ENCODE measurements around the gene SHISA9. TPM values are rescaled to one million over a fixed set of nuclear protein-coding genes. Genes with fewer than 3 reads are reported as not detected.

SHISA9 gene
- polyA plus RNA-seq, 4 donors, result 0.19 to 0.75 TPM; not detected in 2

GRCh38 chr16:12998361-12999085 is 97.1 kb downstream of the SHISA9 start:
- DNase-seq, result no peak
- 74 to 87% (median 79%) methylated on average over 7 of the region's 7 CpGs for WGBS, 3 donors
- no peaks in the 10 kb centered on the region for H3K9me3 ChIP-seq (ENCODE audit: control insufficient read depth in 2 of 2, insufficient read depth in 1 of 2, low read depth in 1 of 2, low read length in 1 of 2)
- no peak overlapping the region for H3K27ac ChIP-seq (ENCODE audit: low read depth in 1 of 3, low read length in 2 of 3)
- no peak overlapping the region for H3K4me3 ChIP-seq (ENCODE audit: low read depth in 1 of 3, low read length in 3 of 3)
- FAIRE-seq, result no peak
- H3K4me1 ChIP-seq (ENCODE audit: control insufficient read depth in 3 of 3, insufficient read depth in 2 of 3, low read depth in 1 of 3, low read length in 2 of 3), result no peaks in the 10 kb centered on the region
- H3K36me3 ChIP-seq (ENCODE audit: control insufficient read depth in 3 of 3, insufficient read depth in 2 of 3, low read depth in 1 of 3, low read length in 3 of 3), result no peaks in the 10 kb centered on the region
- no peaks in the 10 kb centered on the region for H3K27me3 ChIP-seq (ENCODE audit: control insufficient read depth in 3 of 3, insufficient read depth in 3 of 3, low read length in 3 of 3)

GRCh38 chr16:12999368-12999767 is 98.0 kb downstream of the SHISA9 start:
- 71 to 85% (median 73%) methylated on average over 3 of the region's 3 CpGs for WGBS, 3 donors
- DNase-seq, result no peak
- Histone ChIP-seq H3K9me3 (ENCODE audit: control insufficient read depth in 2 of 2, insufficient read depth in 1 of 2, low read depth in 1 of 2, low read length in 1 of 2) (no peaks in the 10 kb centered on the region), H3K4me3 (ENCODE audit: low read depth in 1 of 3, low read length in 3 of 3) (no peak overlapping the region), H3K4me1 (ENCODE audit: control insufficient read depth in 3 of 3, insufficient read depth in 2 of 3, low read depth in 1 of 3, low read length in 2 of 3) (no peaks in the 10 kb centered on the region), H3K36me3 (ENCODE audit: control insufficient read depth in 3 of 3, insufficient read depth in 2 of 3, low read depth in 1 of 3, low read length in 3 of 3) (no peaks in the 10 kb centered on the region), H3K27me3 (ENCODE audit: control insufficient read depth in 3 of 3, insufficient read depth in 3 of 3, low read length in 3 of 3) (no peaks in the 10 kb centered on the region), H3K27ac (ENCODE audit: low read depth in 1 of 3, low read length in 2 of 3) (no peak overlapping the region)
- FAIRE-seq, result no peak

- no peaks in the 10 kb centered on the region for H3K9me3 ChIP-seq (ENCODE audit: control insufficient read depth in 2 of 2, insufficient read depth in 1 of 2, low read depth in 1 of 2, low read length in 1 of 2)
- 79 to 86% (median 81%) methylated on average over 12 of the region's 12 CpGs for WGBS, 3 donors
- no peaks in the 10 kb centered on the region for H3K4me1 ChIP-seq (ENCODE audit: control insufficient read depth in 3 of 3, insufficient read depth in 2 of 3, low read depth in 1 of 3, low read length in 2 of 3)
- H3K27me3 ChIP-seq (ENCODE audit: control insufficient read depth in 3 of 3, insufficient read depth in 3 of 3, low read length in 3 of 3), result no peaks in the 10 kb centered on the region
- no peak overlapping the region for H3K27ac ChIP-seq (ENCODE audit: low read depth in 1 of 3, low read length in 2 of 3)
- H3K4me3 ChIP-seq (ENCODE audit: low read depth in 1 of 3, low read length in 3 of 3), result no peak overlapping the region
- DNase-seq (no peak), FAIRE-seq (no peak)
- no peaks in the 10 kb centered on the region for H3K36me3 ChIP-seq (ENCODE audit: control insufficient read depth in 3 of 3, insufficient read depth in 2 of 3, low read depth in 1 of 3, low read length in 3 of 3)
Observed at GRCh38 chr16:13005721-13006247, 104.4 kb downstream of the SHISA9 start.

- Histone ChIP-seq H3K4me1 (ENCODE audit: control insufficient read depth in 3 of 3, insufficient read depth in 2 of 3, low read depth in 1 of 3, low read length in 2 of 3) (no peaks in the 10 kb centered on the region), H3K27ac (ENCODE audit: low read depth in 1 of 3, low read length in 2 of 3) (no peak overlapping the region), H3K9me3 (ENCODE audit: control insufficient read depth in 2 of 2, insufficient read depth in 1 of 2, low read depth in 1 of 2, low read length in 1 of 2) (no peaks in the 10 kb centered on the region), H3K36me3 (ENCODE audit: control insufficient read depth in 3 of 3, insufficient read depth in 2 of 3, low read depth in 1 of 3, low read length in 3 of 3) (no peaks in the 10 kb centered on the region), H3K27me3 (ENCODE audit: control insufficient read depth in 3 of 3, insufficient read depth in 3 of 3, low read length in 3 of 3) (no peaks in the 10 kb centered on the region), H3K4me3 (ENCODE audit: low read depth in 1 of 3, low read length in 3 of 3) (no peak overlapping the region)
- FAIRE-seq (no peak), DNase-seq (no peak)
- 31 to 44% (median 32%) methylated on average over 4 of the region's 4 CpGs for WGBS, 3 donors
Observed at GRCh38 chr16:13012601-13013000, 111.2 kb downstream of the SHISA9 start.

DNA sequence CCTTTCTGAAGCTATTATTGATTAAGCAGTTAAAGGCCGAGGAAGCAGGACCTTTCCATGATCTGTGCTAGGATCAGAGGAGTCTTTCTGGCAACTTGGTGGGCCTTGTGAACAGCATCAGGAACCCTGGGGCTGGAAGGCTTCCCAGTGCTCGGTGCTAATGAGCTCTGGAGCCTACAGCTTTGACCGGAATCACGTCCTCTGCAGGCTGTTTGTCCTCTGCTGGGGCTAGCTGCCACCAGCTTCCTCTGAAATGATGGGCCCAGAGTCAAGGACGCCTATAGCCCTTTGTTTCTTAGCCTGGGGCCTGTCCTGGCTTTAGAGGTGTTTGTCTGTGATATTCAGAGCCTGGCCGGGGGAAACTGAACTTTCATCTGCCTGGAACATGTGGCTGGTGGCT is 111.6 kb downstream of the SHISA9 start:
- Histone ChIP-seq H3K4me3 (ENCODE audit: low read depth in 1 of 3, low read length in 3 of 3) (no peak overlapping the region), H3K36me3 (ENCODE audit: control insufficient read depth in 3 of 3, insufficient read depth in 2 of 3, low read depth in 1 of 3, low read length in 3 of 3) (no peaks in the 10 kb centered on the region), H3K27ac (ENCODE audit: low read depth in 1 of 3, low read length in 2 of 3) (no peak overlapping the region), H3K27me3 (ENCODE audit: control insufficient read depth in 3 of 3, insufficient read depth in 3 of 3, low read length in 3 of 3) (no peaks in the 10 kb centered on the region), H3K9me3 (ENCODE audit: control insufficient read depth in 2 of 2, insufficient read depth in 1 of 2, low read depth in 1 of 2, low read length in 1 of 2) (no peaks in the 10 kb centered on the region), H3K4me1 (ENCODE audit: control insufficient read depth in 3 of 3, insufficient read depth in 2 of 3, low read depth in 1 of 3, low read length in 2 of 3) (no peaks in the 10 kb centered on the region)
- FAIRE-seq (no peak), DNase-seq (no peak)
- 40 to 48% (median 40%) methylated on average over 6 of the region's 6 CpGs for WGBS, 3 donors

- Histone ChIP-seq H3K4me1 (ENCODE audit: control insufficient read depth in 3 of 3, insufficient read depth in 2 of 3, low read depth in 1 of 3, low read length in 2 of 3) (no peaks in the 10 kb centered on the region), H3K4me3 (ENCODE audit: low read depth in 1 of 3, low read length in 3 of 3) (no peak overlapping the region), H3K9me3 (ENCODE audit: control insufficient read depth in 2 of 2, insufficient read depth in 1 of 2, low read depth in 1 of 2, low read length in 1 of 2) (no peaks in the 10 kb centered on the region), H3K36me3 (ENCODE audit: control insufficient read depth in 3 of 3, insufficient read depth in 2 of 3, low read depth in 1 of 3, low read length in 3 of 3) (no peaks in the 10 kb centered on the region), H3K27me3 (ENCODE audit: control insufficient read depth in 3 of 3, insufficient read depth in 3 of 3, low read length in 3 of 3) (no peaks in the 10 kb centered on the region), H3K27ac (ENCODE audit: low read depth in 1 of 3, low read length in 2 of 3) (no peak overlapping the region)
- 4 to 9% (median 5%) methylated on average over 2 of the region's 2 CpGs for WGBS, 3 donors
- no peak for FAIRE-seq
- DNase-seq, result no peak
Observed at GRCh38 chr16:13014476-13014875, 113.1 kb downstream of the SHISA9 start.

DNA sequence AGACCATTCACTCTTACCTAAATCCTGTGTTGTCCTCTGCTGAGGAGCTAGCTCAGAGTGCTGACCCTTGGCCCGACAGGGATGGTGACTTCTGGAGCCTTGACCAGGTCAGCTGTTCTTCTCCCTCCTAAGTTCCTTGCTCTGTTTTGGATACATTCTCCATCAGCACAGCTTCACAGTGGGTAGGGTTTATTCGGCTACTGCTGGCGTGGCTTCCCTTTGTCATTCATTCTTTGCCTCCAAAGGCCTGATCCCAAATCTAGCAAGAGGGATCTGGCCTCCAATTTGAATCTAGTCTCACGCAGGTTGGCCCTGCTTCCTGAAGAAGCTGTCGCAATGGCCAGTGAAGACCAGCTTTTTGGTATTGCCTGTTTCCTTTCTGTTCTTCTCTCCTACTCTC is 116.6 kb downstream of the SHISA9 start:
- Histone ChIP-seq H3K36me3 (ENCODE audit: control insufficient read depth in 3 of 3, insufficient read depth in 2 of 3, low read depth in 1 of 3, low read length in 3 of 3) (no peaks in the 10 kb centered on the region), H3K4me1 (ENCODE audit: control insufficient read depth in 3 of 3, insufficient read depth in 2 of 3, low read depth in 1 of 3, low read length in 2 of 3) (no peaks in the 10 kb centered on the region), H3K9me3 (ENCODE audit: control insufficient read depth in 2 of 2, insufficient read depth in 1 of 2, low read depth in 1 of 2, low read length in 1 of 2) (no peaks in the 10 kb centered on the region), H3K27ac (ENCODE audit: low read depth in 1 of 3, low read length in 2 of 3) (no peak overlapping the region), H3K4me3 (ENCODE audit: low read depth in 1 of 3, low read length in 3 of 3) (no peak overlapping the region), H3K27me3 (ENCODE audit: control insufficient read depth in 3 of 3, insufficient read depth in 3 of 3, low read length in 3 of 3) (no peaks in the 10 kb centered on the region)
- WGBS, 3 donors, result 67 to 78% (median 78%) methylated on average over 5 of the region's 5 CpGs
- DNase-seq, result no peak
- no peak for FAIRE-seq

DNA sequence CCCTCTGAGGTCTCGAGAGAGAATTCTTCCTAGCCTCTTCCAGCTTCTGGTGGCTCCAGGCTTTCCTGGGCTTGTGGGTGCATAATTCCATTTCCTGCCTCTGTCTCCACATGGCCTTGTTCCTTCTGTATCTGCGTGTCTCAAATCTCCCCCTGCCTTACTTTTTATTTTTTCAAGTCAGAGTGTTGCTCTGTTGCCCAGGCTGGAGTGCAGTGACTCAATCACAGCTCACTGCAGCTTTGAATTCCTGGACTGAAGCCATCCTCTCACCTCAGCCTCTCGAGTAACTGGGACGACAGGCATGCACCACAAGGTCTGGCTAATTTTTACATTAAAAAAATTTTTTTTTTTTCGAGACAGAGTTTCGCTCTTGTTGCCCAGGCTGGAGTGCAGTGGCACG is 120.6 kb downstream of the SHISA9 start:
- Histone ChIP-seq H3K4me1 (ENCODE audit: control insufficient read depth in 3 of 3, insufficient read depth in 2 of 3, low read depth in 1 of 3, low read length in 2 of 3) (no peaks in the 10 kb centered on the region), H3K27me3 (ENCODE audit: control insufficient read depth in 3 of 3, insufficient read depth in 3 of 3, low read length in 3 of 3) (no peaks in the 10 kb centered on the region), H3K27ac (ENCODE audit: low read depth in 1 of 3, low read length in 2 of 3) (no peak overlapping the region), H3K4me3 (ENCODE audit: low read depth in 1 of 3, low read length in 3 of 3) (no peak overlapping the region), H3K36me3 (ENCODE audit: control insufficient read depth in 3 of 3, insufficient read depth in 2 of 3, low read depth in 1 of 3, low read length in 3 of 3) (no peaks in the 10 kb centered on the region), H3K9me3 (ENCODE audit: control insufficient read depth in 2 of 2, insufficient read depth in 1 of 2, low read depth in 1 of 2, low read length in 1 of 2) (no peaks in the 10 kb centered on the region)
- DNase-seq (no peak), FAIRE-seq (no peak)
- WGBS, 3 donors, result 79 to 88% (median 80%) methylated on average over 7 of the region's 7 CpGs

GRCh38 chr16:13029786-13030185 is 128.4 kb downstream of the SHISA9 start:
- H3K36me3 ChIP-seq (ENCODE audit: control insufficient read depth in 3 of 3, insufficient read depth in 2 of 3, low read depth in 1 of 3, low read length in 3 of 3), result no peaks in the 10 kb centered on the region
- H3K4me3 ChIP-seq (ENCODE audit: low read depth in 1 of 3, low read length in 3 of 3), result no peak overlapping the region
- no peaks in the 10 kb centered on the region for H3K4me1 ChIP-seq (ENCODE audit: control insufficient read depth in 3 of 3, insufficient read depth in 2 of 3, low read depth in 1 of 3, low read length in 2 of 3)
- H3K9me3 ChIP-seq (ENCODE audit: control insufficient read depth in 2 of 2, insufficient read depth in 1 of 2, low read depth in 1 of 2, low read length in 1 of 2), result no peaks in the 10 kb centered on the region
- WGBS, 3 donors, result 65 to 67% (median 67%) methylated on average over 5 of the region's 5 CpGs
- no peaks in the 10 kb centered on the region for H3K27me3 ChIP-seq (ENCODE audit: control insufficient read depth in 3 of 3, insufficient read depth in 3 of 3, low read length in 3 of 3)
- no peak for FAIRE-seq
- no peak for DNase-seq
- no peak overlapping the region for H3K27ac ChIP-seq (ENCODE audit: low read depth in 1 of 3, low read length in 2 of 3)
